Measurements from ENCODE around the gene RBKS.
A peak's percentile ranks its signal among the peaks of the same experiment; 100 is the strongest.

RBKS gene

DNA sequence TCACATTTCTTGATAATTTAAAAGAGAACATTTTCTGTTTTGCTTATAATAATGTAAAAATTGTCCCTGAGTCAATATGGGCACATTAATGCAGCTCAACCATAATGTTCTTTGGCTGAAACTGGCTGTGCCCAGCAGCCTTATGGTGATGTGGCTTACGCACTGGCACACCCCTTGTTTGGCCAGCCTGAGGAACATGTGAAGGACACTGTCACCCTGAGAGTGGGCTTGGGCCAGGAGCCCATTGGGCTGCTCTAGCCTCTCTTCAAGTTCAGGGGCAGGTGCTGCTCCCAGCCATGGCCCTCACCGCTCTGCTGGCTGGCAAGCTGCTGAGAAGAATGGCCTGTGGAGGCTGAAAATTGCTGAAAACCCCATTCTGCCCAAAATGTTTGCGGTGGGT, 81.2 kb downstream of the RBKS start:
- Histone ChIP-seq H3K9me3 (ENCODE audit: insufficient read depth, low read depth, low read length) (no peaks in the 10 kb centered on the region), H3K27ac (ENCODE audit: low read depth, low read length) (no peak overlapping the region), H3K27me3 (ENCODE audit: insufficient read depth, low read length) (no peaks in the 10 kb centered on the region), H3K4me3 (ENCODE audit: low read length) (no peak overlapping the region), H3K36me3 (ENCODE audit: insufficient read depth, low read length) (no peaks in the 10 kb centered on the region), H3K4me1 (ENCODE audit: insufficient read depth, low read length) (no peaks in the 10 kb centered on the region), H3K9ac (ENCODE audit: low read depth, low read length) (no peak overlapping the region)
- WGBS = 90% methylated on average over 2 of the region's 3 CpGs

DNA sequence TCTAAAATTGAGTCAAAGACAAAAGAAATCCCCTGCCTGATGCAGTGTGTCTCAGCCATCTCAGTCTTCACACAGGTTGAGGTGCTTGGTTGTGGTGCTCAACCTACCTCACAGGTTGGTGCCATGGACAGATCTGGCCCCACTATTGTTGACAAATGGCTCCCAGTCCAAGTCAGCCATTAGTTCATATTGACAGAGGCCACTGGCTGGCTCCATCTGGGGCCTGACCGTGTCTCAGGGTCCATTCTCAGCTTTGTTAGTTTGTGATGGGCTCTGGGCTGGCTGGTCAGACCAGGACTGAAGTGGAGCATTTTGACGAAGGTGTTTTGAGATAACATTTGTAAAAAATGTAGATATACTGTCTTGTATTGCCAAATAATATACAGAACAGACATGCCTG, 81.8 kb downstream of the RBKS start:
- 88% methylated on average over 2 of the region's 2 CpGs for WGBS
- H3K4me1 ChIP-seq (ENCODE audit: insufficient read depth, low read length) = no peaks in the 10 kb centered on the region
- no peak overlapping the region for H3K4me3 ChIP-seq (ENCODE audit: low read length)
- H3K36me3 ChIP-seq (ENCODE audit: insufficient read depth, low read length) = no peaks in the 10 kb centered on the region
- no peak overlapping the region for H3K27ac ChIP-seq (ENCODE audit: low read depth, low read length)
- H3K9me3 ChIP-seq (ENCODE audit: insufficient read depth, low read depth, low read length) = no peaks in the 10 kb centered on the region
- no peaks in the 10 kb centered on the region for H3K27me3 ChIP-seq (ENCODE audit: insufficient read depth, low read length)
- H3K9ac ChIP-seq (ENCODE audit: low read depth, low read length) = no peak overlapping the region

DNA sequence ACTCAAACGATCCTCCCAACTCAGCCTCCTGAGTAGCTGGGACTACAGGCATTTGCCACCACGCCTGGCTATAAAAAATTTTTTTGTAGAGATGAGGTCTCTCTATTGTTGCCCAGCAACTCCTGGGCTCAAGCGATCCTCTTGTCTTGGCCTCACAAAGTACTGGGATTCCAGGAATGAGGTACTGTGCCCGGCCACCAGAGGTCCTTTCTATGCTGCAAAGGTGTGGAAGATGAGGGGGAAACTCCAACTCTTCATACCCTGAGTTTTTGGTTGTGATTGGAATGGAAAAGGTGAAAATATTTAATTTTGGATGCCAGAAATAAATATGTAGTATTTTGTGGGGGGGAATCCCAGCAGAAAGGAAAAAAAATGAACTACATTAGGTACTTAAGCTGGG, 82.7 kb downstream of the RBKS start:
- H3K4me3 ChIP-seq (ENCODE audit: low read length) = no peak overlapping the region
- no peak overlapping the region for H3K9ac ChIP-seq (ENCODE audit: low read depth, low read length)
- no peaks in the 10 kb centered on the region for H3K9me3 ChIP-seq (ENCODE audit: insufficient read depth, low read depth, low read length)
- H3K27me3 ChIP-seq (ENCODE audit: insufficient read depth, low read length) = no peaks in the 10 kb centered on the region
- no peaks in the 10 kb centered on the region for H3K36me3 ChIP-seq (ENCODE audit: insufficient read depth, low read length)
- H3K27ac ChIP-seq (ENCODE audit: low read depth, low read length) = no peak overlapping the region
- whole genome bisulfite sequencing = 82% methylated on average over 4 of the region's 4 CpGs
- no peaks in the 10 kb centered on the region for H3K4me1 ChIP-seq (ENCODE audit: insufficient read depth, low read length)

DNA sequence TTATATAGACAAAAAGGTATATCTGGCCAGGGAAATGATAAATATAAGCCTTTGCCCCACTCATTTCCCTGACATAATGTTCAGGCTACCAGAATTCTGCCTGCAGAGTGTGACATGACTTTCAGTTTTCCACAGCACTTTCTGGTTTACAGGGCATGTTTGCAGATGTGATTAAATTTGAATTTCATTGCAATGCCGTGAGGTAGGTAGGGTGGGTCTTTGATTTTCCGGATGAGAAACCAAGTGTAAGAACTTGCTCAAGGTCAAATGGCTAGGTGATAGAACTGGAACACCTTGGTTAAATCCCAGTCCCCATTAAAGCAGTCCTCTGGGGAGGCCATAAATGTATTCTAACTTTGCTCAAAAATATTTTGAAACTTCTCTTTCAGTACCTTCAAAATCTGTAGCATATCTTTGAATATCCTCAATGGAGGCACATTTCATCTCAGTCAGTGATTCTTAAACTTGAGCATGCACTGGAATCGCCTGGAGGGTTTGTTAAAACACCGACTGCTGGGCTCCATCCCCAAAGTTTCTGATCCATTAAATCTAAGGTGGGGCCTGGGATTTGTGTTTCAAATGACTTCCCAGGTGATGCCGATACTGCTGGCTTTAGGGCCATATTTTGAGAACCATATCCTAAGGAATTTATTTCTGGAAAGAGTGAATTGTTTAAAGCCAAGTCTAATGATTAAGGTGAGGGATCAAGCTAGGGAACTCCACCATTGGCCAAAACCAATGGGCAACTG, 83.7 kb downstream of the RBKS start:
- H3K4me3 ChIP-seq (ENCODE audit: low read length) = no peak overlapping the region
- H3K4me1 ChIP-seq (ENCODE audit: insufficient read depth, low read length) = no peaks in the 10 kb centered on the region
- H3K9me3 ChIP-seq (ENCODE audit: insufficient read depth, low read depth, low read length) = no peaks in the 10 kb centered on the region
- 86% methylated on average over 5 of the region's 5 CpGs for WGBS
- H3K27me3 ChIP-seq (ENCODE audit: insufficient read depth, low read length) = no peaks in the 10 kb centered on the region
- H3K36me3 ChIP-seq (ENCODE audit: insufficient read depth, low read length) = no peaks in the 10 kb centered on the region
- no peak overlapping the region for H3K9ac ChIP-seq (ENCODE audit: low read depth, low read length)
- H3K27ac ChIP-seq (ENCODE audit: low read depth, low read length) = no peak overlapping the region

DNA sequence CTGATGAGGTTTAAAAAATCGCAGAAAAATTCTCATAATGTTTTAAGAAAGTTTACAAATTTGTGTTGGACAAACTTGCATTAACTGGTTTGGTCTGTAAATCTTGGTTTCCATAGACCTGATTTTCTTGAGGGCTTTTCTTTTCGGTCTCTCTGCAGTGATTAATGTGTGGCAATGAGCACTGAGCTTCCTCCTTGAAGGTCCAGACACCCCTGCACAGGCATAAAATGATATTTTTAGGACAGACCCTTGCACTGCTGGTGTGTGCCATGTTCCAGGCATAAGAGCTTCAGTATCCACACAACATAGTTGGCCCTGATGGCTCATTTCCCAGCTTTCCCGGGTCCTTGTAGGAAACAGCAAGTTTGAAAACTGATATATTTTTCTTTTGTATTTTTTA, 85.0 kb downstream of the RBKS start:
- Histone ChIP-seq H3K27me3 (ENCODE audit: insufficient read depth, low read length) (no peaks in the 10 kb centered on the region), H3K36me3 (ENCODE audit: insufficient read depth, low read length) (no peaks in the 10 kb centered on the region), H3K4me1 (ENCODE audit: insufficient read depth, low read length) (no peaks in the 10 kb centered on the region), H3K9ac (ENCODE audit: low read depth, low read length) (no peak overlapping the region), H3K9me3 (ENCODE audit: insufficient read depth, low read depth, low read length) (no peaks in the 10 kb centered on the region), H3K27ac (ENCODE audit: low read depth, low read length) (no peak overlapping the region), H3K4me3 (ENCODE audit: low read length) (no peak overlapping the region)
- WGBS = 68% methylated on average over 2 of the region's 3 CpGs

DNA sequence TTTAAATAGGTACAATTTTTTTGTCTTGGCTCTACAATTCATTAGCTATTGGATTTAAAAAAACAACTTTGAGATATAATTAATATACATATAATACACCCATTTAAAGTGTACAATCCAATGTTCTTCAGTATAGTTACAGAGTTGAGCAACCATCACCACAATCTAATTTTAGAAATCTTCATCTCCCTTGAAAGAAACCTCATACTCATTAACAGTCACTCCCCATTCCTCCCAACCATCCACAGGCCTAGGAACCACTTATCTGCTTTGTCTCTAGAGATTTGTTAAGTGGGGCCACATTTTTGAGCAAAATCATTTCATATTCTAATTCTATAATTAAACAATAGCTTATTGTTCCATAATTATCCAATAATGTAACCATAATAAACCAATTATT, 86.0 kb downstream of the RBKS start:
- Histone ChIP-seq H3K27me3 (ENCODE audit: insufficient read depth, low read length) (no peaks in the 10 kb centered on the region), H3K4me1 (ENCODE audit: insufficient read depth, low read length) (peaks cover 5% of the 10 kb centered on the region; the same call in 1 of the 2 replicates), H3K4me3 (ENCODE audit: low read length) (no peak overlapping the region), H3K9me3 (ENCODE audit: insufficient read depth, low read depth, low read length) (no peaks in the 10 kb centered on the region), H3K36me3 (ENCODE audit: insufficient read depth, low read length) (no peaks in the 10 kb centered on the region), H3K9ac (ENCODE audit: low read depth, low read length) (no peak overlapping the region), H3K27ac (ENCODE audit: low read depth, low read length) (no peak overlapping the region)

DNA sequence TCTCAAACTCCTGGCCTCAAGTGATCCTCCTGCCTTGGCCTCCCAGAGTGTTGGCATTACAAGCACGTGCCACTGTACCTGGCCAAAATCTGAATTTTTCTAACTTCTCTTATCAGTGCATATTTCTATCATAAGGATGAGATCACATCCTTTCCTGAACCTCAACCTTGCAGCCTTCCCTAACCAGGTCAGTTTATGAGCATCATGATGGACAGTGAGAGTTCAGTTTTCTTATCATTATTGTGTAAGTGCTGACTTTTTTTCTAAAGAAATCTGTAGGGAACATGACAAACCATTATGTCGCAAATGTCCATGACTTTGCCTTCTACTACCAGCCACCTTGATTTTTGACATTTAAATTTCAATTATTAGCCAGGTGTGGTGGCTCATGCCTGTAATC, 87.1 kb downstream of the RBKS start:
- Histone ChIP-seq H3K4me3 (ENCODE audit: low read length) (no peak overlapping the region), H3K36me3 (ENCODE audit: insufficient read depth, low read length) (no peaks in the 10 kb centered on the region), H3K9me3 (ENCODE audit: insufficient read depth, low read depth, low read length) (no peaks in the 10 kb centered on the region), H3K9ac (ENCODE audit: low read depth, low read length) (no peak overlapping the region), H3K27me3 (ENCODE audit: insufficient read depth, low read length) (no peaks in the 10 kb centered on the region), H3K27ac (ENCODE audit: low read depth, low read length) (no peak overlapping the region), H3K4me1 (ENCODE audit: insufficient read depth, low read length) (peaks cover 9% of the 10 kb centered on the region; the same call in 1 of the 2 replicates)
- WGBS = over 99% methylated on average over 2 of the region's 2 CpGs

DNA sequence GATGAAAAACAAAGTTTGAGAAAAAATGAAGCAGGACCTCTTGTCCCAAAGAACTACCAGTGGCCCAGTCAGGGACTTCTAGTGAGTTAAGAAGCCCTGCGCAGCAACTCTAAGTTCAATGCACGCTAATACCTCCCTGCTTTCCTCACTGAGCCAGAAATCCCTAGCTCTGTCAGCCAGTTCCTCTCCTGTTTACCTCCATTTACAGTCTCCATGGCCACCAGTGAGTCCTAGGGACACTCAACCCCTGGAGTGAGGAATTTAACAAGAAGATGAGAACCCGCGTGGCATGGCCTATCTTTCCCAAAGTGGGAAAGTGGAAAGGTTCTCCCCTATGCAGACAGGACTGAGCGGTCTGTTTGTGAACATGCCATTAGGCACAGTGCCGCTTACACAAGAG, 87.6 kb downstream of the RBKS start:
- no peak overlapping the region for H3K9ac ChIP-seq (ENCODE audit: low read depth, low read length)
- no peaks in the 10 kb centered on the region for H3K9me3 ChIP-seq (ENCODE audit: insufficient read depth, low read depth, low read length)
- no peak overlapping the region for H3K4me3 ChIP-seq (ENCODE audit: low read length)
- 94% methylated on average over 6 of the region's 6 CpGs for WGBS
- peaks cover 9% of the 10 kb centered on the region; the same call in 1 of the 2 replicates for H3K4me1 ChIP-seq (ENCODE audit: insufficient read depth, low read length)
- no peaks in the 10 kb centered on the region for H3K27me3 ChIP-seq (ENCODE audit: insufficient read depth, low read length)
- no peaks in the 10 kb centered on the region for H3K36me3 ChIP-seq (ENCODE audit: insufficient read depth, low read length)
- no peak overlapping the region for H3K27ac ChIP-seq (ENCODE audit: low read depth, low read length)

DNA sequence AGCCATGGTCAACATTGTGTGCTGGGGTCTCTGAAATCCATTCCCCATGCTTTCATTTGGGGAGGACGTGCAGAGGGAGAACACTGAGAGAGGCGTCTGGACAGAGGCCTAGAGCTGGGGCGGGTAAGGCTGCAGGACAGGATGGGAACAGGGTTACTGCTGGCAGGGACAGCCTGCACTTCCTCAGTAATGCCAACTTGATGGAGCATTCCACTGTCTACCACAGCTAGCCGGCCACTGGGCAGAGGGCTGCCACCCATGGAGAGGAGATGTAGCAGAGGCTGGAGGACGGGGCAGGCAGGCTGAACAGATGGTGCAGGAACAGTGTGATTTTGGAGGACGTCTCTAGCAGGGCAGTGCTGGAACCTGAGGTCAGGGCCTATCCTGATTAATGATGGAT, 89.3 kb downstream of the RBKS start:
- Histone ChIP-seq H3K27ac (ENCODE audit: low read depth, low read length) (no peak overlapping the region), H3K9ac (ENCODE audit: low read depth, low read length) (no peak overlapping the region)
- WGBS = 88% methylated on average over 6 of the region's 6 CpGs

DNA sequence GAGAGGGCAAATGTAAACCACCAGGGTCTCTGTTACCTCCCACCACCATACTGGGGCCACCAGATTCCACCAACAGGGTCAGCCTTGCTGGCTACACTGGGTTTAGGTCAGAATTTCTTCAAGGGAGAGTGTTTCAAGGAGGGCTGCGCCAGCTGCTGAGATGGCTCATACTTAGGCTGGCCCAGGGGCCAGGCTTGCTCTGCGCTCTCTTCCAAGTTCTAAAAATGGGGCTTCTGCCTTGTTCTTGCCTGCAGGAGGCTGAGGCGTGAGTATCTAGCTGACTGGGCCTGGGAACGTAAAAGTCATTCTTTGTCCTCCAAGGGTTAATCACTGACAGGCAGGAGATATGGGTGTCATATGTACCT, 90.6 kb downstream of the RBKS start:
- Histone ChIP-seq H3K36me3 (ENCODE audit: insufficient read depth, low read length) (no peaks in the 10 kb centered on the region), H3K9ac (ENCODE audit: low read depth, low read length) (peak overlapping the region; percentile 43; the same call in 1 of the 2 replicates), H3K4me1 (ENCODE audit: insufficient read depth, low read length) (peaks cover 9% of the 10 kb centered on the region; the same call in 1 of the 2 replicates), H3K9me3 (ENCODE audit: insufficient read depth, low read depth, low read length) (no peaks in the 10 kb centered on the region), H3K27me3 (ENCODE audit: insufficient read depth, low read length) (no peaks in the 10 kb centered on the region), H3K4me3 (ENCODE audit: low read length) (no peak overlapping the region), H3K27ac (ENCODE audit: low read depth, low read length) (0 out of 2 replicates have a peak overlapping the region, but pooled peaks have one; percentile 29)
- WGBS = 87% methylated on average over 4 of the region's 4 CpGs

More for the DNA sequence above, 89.3 kb downstream of the RBKS start:
- H3K4me1 ChIP-seq (ENCODE audit: insufficient read depth, low read length) = peaks cover 9% of the 10 kb centered on the region; the same call in 1 of the 2 replicates
- no peak overlapping the region for H3K4me3 ChIP-seq (ENCODE audit: low read length)
- no peaks in the 10 kb centered on the region for H3K9me3 ChIP-seq (ENCODE audit: insufficient read depth, low read depth, low read length)
- no peaks in the 10 kb centered on the region for H3K27me3 ChIP-seq (ENCODE audit: insufficient read depth, low read length)
- H3K36me3 ChIP-seq (ENCODE audit: insufficient read depth, low read length) = no peaks in the 10 kb centered on the region

DNA sequence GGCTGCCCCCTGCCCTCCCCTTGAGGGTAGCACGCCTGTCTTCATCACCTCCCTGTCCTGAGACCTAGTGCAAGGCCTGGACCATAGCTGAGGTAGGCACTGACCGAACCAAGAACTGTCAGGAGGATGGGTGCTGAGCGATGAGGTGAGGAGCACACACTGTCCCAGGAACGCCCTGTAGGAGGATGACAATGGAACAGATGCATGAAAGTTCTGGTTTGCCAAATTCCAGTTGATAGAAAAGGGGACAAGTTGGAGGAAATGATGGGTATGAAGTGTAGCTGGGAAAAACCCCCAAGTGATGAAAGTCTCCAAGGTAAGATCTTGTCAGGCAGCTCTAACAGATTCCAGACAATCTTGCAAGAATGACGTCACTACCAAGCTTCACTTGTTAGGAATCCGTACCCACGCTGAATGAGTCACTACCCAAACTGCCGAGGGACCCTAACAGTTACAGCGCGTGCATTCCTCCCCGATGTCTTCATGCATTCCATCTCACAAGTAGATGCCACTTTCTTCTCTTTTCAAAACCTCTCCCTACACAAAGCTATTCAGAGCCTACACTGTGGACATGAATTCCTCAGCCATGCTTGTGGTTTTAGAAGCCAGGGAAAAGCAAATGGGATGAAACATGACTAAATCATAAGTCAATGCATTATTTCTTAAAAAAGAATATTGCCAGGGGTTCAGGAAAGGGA, 91.1 kb downstream of the RBKS start:
- 0 out of 2 replicates have a peak overlapping the region, but pooled peaks have one; percentile 29 for H3K27ac ChIP-seq (ENCODE audit: low read depth, low read length)
- peaks cover 9% of the 10 kb centered on the region; the same call in 1 of the 2 replicates for H3K4me1 ChIP-seq (ENCODE audit: insufficient read depth, low read length)
- H3K9ac ChIP-seq (ENCODE audit: low read depth, low read length) = peak overlapping the region; percentile 43; the same call in 1 of the 2 replicates
- H3K4me3 ChIP-seq (ENCODE audit: low read length) = no peak overlapping the region
- WGBS = 55% methylated on average over 11 of the region's 11 CpGs
- no peaks in the 10 kb centered on the region for H3K27me3 ChIP-seq (ENCODE audit: insufficient read depth, low read length)
- no peaks in the 10 kb centered on the region for H3K36me3 ChIP-seq (ENCODE audit: insufficient read depth, low read length)
- H3K9me3 ChIP-seq (ENCODE audit: insufficient read depth, low read depth, low read length) = no peaks in the 10 kb centered on the region
